ENCODE results near the gene AMPH.

DNA sequence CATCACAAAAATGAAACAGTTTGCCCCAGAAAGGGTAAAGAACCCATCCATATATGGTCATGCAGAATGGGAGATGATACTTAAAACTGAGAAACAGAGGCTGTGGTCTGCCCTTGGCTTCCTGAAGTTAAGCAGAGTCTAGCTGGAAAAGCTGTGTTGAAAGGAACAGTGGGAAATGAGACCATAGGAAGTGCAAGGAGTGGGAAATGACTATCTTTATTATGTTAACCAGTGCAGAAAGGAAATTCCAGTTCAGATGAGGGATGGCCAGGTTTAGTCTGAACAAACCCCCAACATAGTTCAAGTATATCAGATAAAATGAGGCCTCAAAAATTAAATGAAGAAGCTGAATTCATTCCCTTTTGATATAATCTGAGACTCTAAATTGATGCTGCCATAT lies 245.5 kb downstream of the AMPH start:
- TF ChIP-seq, protein P1, sequence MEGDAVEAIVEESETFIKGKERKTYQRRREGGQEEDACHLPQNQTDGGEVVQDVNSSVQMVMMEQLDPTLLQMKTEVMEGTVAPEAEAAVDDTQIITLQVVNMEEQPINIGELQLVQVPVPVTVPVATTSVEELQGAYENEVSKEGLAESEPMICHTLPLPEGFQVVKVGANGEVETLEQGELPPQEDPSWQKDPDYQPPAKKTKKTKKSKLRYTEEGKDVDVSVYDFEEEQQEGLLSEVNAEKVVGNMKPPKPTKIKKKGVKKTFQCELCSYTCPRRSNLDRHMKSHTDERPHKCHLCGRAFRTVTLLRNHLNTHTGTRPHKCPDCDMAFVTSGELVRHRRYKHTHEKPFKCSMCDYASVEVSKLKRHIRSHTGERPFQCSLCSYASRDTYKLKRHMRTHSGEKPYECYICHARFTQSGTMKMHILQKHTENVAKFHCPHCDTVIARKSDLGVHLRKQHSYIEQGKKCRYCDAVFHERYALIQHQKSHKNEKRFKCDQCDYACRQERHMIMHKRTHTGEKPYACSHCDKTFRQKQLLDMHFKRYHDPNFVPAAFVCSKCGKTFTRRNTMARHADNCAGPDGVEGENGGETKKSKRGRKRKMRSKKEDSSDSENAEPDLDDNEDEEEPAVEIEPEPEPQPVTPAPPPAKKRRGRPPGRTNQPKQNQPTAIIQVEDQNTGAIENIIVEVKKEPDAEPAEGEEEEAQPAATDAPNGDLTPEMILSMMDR (IDR thresholded peaks at IDR 0.05), result no peak
- no peak for TF ChIP-seq POLR2A (IDR thresholded peaks at IDR 0.05)
